BLaER1 treated with 17β-estradiol and CSF1 and Interleukin-3, amounts not matched to agents 10 nM and 100 nM (cell line): Measurements from ENCODE around the gene SFMBT2.

ENCODE experiments used
- H3K27ac ChIP-seq, 11 experiments: shearing (Covaris generic); formaldehyde crosslinking; 2 replicates each; pipeline ENCODE4 v1.8.1; 2022
- H3K27me3 ChIP-seq, 11 experiments: shearing (Covaris generic); formaldehyde crosslinking; 2 replicates each; pipeline ENCODE4 v1.8.1; 2022
- H3K36me3 ChIP-seq, 11 experiments: shearing (Covaris generic); formaldehyde crosslinking; 2 replicates each; pipeline ENCODE4 v1.8.1; 2022
- H3K4me1 ChIP-seq, 10 experiments: shearing (Covaris generic); formaldehyde crosslinking; 2 replicates each; pipeline ENCODE4 v1.8.1; 2022
- H3K4me2 ChIP-seq, 11 experiments: shearing (Covaris generic); formaldehyde crosslinking; 2 replicates each; pipeline ENCODE4 v1.8.1; 2022
- H3K4me3 ChIP-seq, 10 experiments: shearing (Covaris generic); formaldehyde crosslinking; 2 replicates each; pipeline ENCODE4 v1.8.1; 2022
- H3K9ac ChIP-seq, 11 experiments: shearing (Covaris generic); formaldehyde crosslinking; 2 replicates each; pipeline ENCODE4 v1.8.1; 2022
- H3K9me3 ChIP-seq, 11 experiments: shearing (Covaris generic); formaldehyde crosslinking; replicated peaks in 1 of 11; 2 replicates each; pipeline ENCODE4 v1.8.1; 2022
- H4K20me1 ChIP-seq, 11 experiments: shearing (Covaris generic); formaldehyde crosslinking; 2 replicates each; pipeline ENCODE4 v1.8.1; 2022
- Cebpa-rat ChIP-seq, 11 experiments: shearing (Covaris generic); IDR thresholded peaks; 2 replicates each; pipeline ENCODE4 v1.8.1; 2022

Gene SFMBT2

GRCh38 chr10:7329219-7329618, 81.6 kb downstream of the SFMBT2 start:
- no peaks in the 10 kb centered on the region for H3K27me3 ChIP-seq
- H3K4me3 ChIP-seq: peak overlapping the region in 5 of 10 experiments; percentile 6 to 29 (median 12); a peak in 3 of 20 replicates
- H3K9me3 ChIP-seq: peaks cover 64 to 98% (median 91%) of the 10 kb centered on the region in 11 experiments
- H3K36me3 ChIP-seq: peaks cover 34 to 100% (median 96%) of the 10 kb centered on the region in 11 experiments
- no peak overlapping the region for H3K4me2 ChIP-seq
- peaks cover 0 to 25% (median 3%) of the 10 kb centered on the region in 11 experiments; a peak in 9 of 22 replicates for H4K20me1 ChIP-seq
- H3K9ac ChIP-seq: no peak overlapping the region
- no peak for TF ChIP-seq Cebpa-rat (IDR thresholded peaks at IDR 0.05)
- H3K27ac ChIP-seq: no peak overlapping the region
- no peaks in the 10 kb centered on the region for H3K4me1 ChIP-seq

GRCh38 chr10:7327885-7328284, 82.9 kb downstream of the SFMBT2 start:
- Histone ChIP-seq H3K27me3 (no peaks in the 10 kb centered on the region), H4K20me1 (peaks cover 0 to 17% (median 3%) of the 10 kb centered on the region in 11 experiments; a peak in 6 of 22 replicates), H3K27ac (no peak overlapping the region), H3K4me1 (no peaks in the 10 kb centered on the region), H3K4me3 (peak overlapping the region in 1 of 10 experiments; percentile 4; a peak in 1 of 20 replicates), H3K9me3 (peaks cover 78 to 99% (median 95%) of the 10 kb centered on the region in 11 experiments), H3K4me2 (no peak overlapping the region), H3K9ac (no peak overlapping the region), H3K36me3 (peaks cover 37 to 100% (median 96%) of the 10 kb centered on the region in 11 experiments)
- no peak for TF ChIP-seq Cebpa-rat (IDR thresholded peaks at IDR 0.05)

GRCh38 chr10:7322623-7323022, 88.2 kb downstream of the SFMBT2 start:
- Histone ChIP-seq H3K27ac (no peak overlapping the region), H3K9ac (no peak overlapping the region), H3K4me1 (peaks cover 31 to 34% (median 33%) of the 10 kb centered on the region in 10 experiments), H3K4me2 (no peak overlapping the region), H3K27me3 (no peaks in the 10 kb centered on the region), H3K9me3 (peaks cover 60 to 72% (median 67%) of the 10 kb centered on the region in 11 experiments), H3K4me3 (no peak overlapping the region), H3K36me3 (peaks cover 19 to 85% (median 71%) of the 10 kb centered on the region in 11 experiments), H4K20me1 (peaks cover 0 to 26% (median 11%) of the 10 kb centered on the region in 11 experiments; a peak in 6 of 22 replicates)
- no peak for TF ChIP-seq Cebpa-rat (IDR thresholded peaks at IDR 0.05)

GRCh38 chr10:7320072-7320471, 90.8 kb downstream of the SFMBT2 start:
- Histone ChIP-seq H3K9ac (peak overlapping the region in 1 of 11 experiments; percentile 4; a peak in 1 of 22 replicates), H3K9me3 (peaks cover 36 to 51% (median 43%) of the 10 kb centered on the region in 11 experiments), H3K27me3 (no peaks in the 10 kb centered on the region), H3K4me3 (no peak overlapping the region), H4K20me1 (peaks cover 0 to 51% (median 19%) of the 10 kb centered on the region in 11 experiments; a peak in 12 of 22 replicates), H3K4me2 (peak overlapping the region; percentile 54 to 78 (median 67)), H3K27ac (peak overlapping the region in 9 of 11 experiments; percentile 2 to 58 (median 41); a peak in 11 of 22 replicates), H3K4me1 (peaks cover 33 to 41% (median 35%) of the 10 kb centered on the region in 10 experiments), H3K36me3 (peaks cover 10 to 85% (median 71%) of the 10 kb centered on the region in 11 experiments; a peak in 21 of 22 replicates)
- no peak for TF ChIP-seq Cebpa-rat (IDR thresholded peaks at IDR 0.05)

- H3K4me3 ChIP-seq: no peak overlapping the region; a peak in 1 of 20 replicates
- H4K20me1 ChIP-seq: peaks cover 0 to 53% (median 19%) of the 10 kb centered on the region in 11 experiments; a peak in 12 of 22 replicates
- peaks cover 32 to 46% (median 39%) of the 10 kb centered on the region in 11 experiments for H3K9me3 ChIP-seq
- H3K4me1 ChIP-seq: peaks cover 34 to 41% (median 35%) of the 10 kb centered on the region in 10 experiments
- H3K27me3 ChIP-seq: no peaks in the 10 kb centered on the region
- H3K36me3 ChIP-seq: peaks cover 10 to 82% (median 68%) of the 10 kb centered on the region in 11 experiments; a peak in 21 of 22 replicates
- H3K4me2 ChIP-seq: peak overlapping the region; percentile 54 to 78 (median 67)
- no peak for TF ChIP-seq Cebpa-rat (IDR thresholded peaks at IDR 0.05)
- H3K9ac ChIP-seq: peak overlapping the region in 3 of 11 experiments; percentile 4 to 31 (median 29); a peak in 4 of 22 replicates
- peak overlapping the region in 9 of 11 experiments; percentile 2 to 58 (median 41); a peak in 14 of 22 replicates for H3K27ac ChIP-seq
Measured at GRCh38 chr10:7319632-7320031, 91.2 kb downstream of the SFMBT2 start.

- peak overlapping the region in 8 of 11 experiments; percentile 2 to 58 (median 18); a peak in 13 of 22 replicates for H3K27ac ChIP-seq
- H3K9ac ChIP-seq: peak overlapping the region in 5 of 11 experiments; percentile 11 to 47 (median 29); a peak in 8 of 22 replicates
- H3K27me3 ChIP-seq: no peaks in the 10 kb centered on the region
- H3K4me1 ChIP-seq: peaks cover 35 to 45% (median 37%) of the 10 kb centered on the region in 10 experiments
- H3K4me3 ChIP-seq: no peak overlapping the region
- peaks cover 5 to 82% (median 63%) of the 10 kb centered on the region in 11 experiments; a peak in 20 of 22 replicates for H3K36me3 ChIP-seq
- peaks cover 24 to 38% (median 31%) of the 10 kb centered on the region in 11 experiments for H3K9me3 ChIP-seq
- H3K4me2 ChIP-seq: peak overlapping the region; percentile 54 to 78 (median 67)
- no peak for TF ChIP-seq Cebpa-rat (IDR thresholded peaks at IDR 0.05)
- H4K20me1 ChIP-seq: peaks cover 0 to 58% (median 19%) of the 10 kb centered on the region in 11 experiments; a peak in 12 of 22 replicates
Measured at GRCh38 chr10:7318836-7319235, 92.0 kb downstream of the SFMBT2 start.

- Histone ChIP-seq H3K4me3 (no peak overlapping the region), H3K27me3 (no peaks in the 10 kb centered on the region), H4K20me1 (peaks cover 0 to 58% (median 19%) of the 10 kb centered on the region in 11 experiments; a peak in 12 of 22 replicates), H3K4me1 (peaks cover 35 to 45% (median 37%) of the 10 kb centered on the region in 10 experiments), H3K27ac (peak overlapping the region in 6 of 11 experiments; percentile 2 to 58 (median 22); a peak in 6 of 22 replicates), H3K9ac (no peak overlapping the region), H3K9me3 (peaks cover 14 to 32% (median 22%) of the 10 kb centered on the region in 11 experiments; a peak in 21 of 22 replicates), H3K36me3 (peaks cover 5 to 82% (median 66%) of the 10 kb centered on the region in 11 experiments; a peak in 20 of 22 replicates), H3K4me2 (peak overlapping the region; percentile 54 to 78 (median 67); a peak in 21 of 22 replicates)
- no peak for TF ChIP-seq Cebpa-rat (IDR thresholded peaks at IDR 0.05)
Measured at GRCh38 chr10:7317786-7318446, 92.9 kb downstream of the SFMBT2 start.

GRCh38 chr10:7316839-7317238, 94.0 kb downstream of the SFMBT2 start:
- H3K4me3 ChIP-seq: no peak overlapping the region
- H3K36me3 ChIP-seq: peaks cover under 1 to 82% (median 66%) of the 10 kb centered on the region in 11 experiments; a peak in 20 of 22 replicates
- H3K27me3 ChIP-seq: no peaks in the 10 kb centered on the region
- peaks cover 0 to 58% (median 24%) of the 10 kb centered on the region in 11 experiments; a peak in 12 of 22 replicates for H4K20me1 ChIP-seq
- H3K4me1 ChIP-seq: peaks cover 35 to 45% (median 37%) of the 10 kb centered on the region in 10 experiments
- no peak overlapping the region for H3K27ac ChIP-seq
- H3K9ac ChIP-seq: no peak overlapping the region
- TF ChIP-seq Cebpa-rat (IDR thresholded peaks at IDR 0.05): no peak
- no peak overlapping the region for H3K4me2 ChIP-seq
- peaks cover 4 to 28% (median 11%) of the 10 kb centered on the region in 11 experiments; a peak in 21 of 22 replicates for H3K9me3 ChIP-seq
